ENCODE measurements around the gene PLEKHM3.
"Not testable (repeated sequence)": the region's sequence is repeated elsewhere in the genome, so short reads cannot be mapped to it uniquely, and the experiment has no call there.

Gene PLEKHM3

DNA sequence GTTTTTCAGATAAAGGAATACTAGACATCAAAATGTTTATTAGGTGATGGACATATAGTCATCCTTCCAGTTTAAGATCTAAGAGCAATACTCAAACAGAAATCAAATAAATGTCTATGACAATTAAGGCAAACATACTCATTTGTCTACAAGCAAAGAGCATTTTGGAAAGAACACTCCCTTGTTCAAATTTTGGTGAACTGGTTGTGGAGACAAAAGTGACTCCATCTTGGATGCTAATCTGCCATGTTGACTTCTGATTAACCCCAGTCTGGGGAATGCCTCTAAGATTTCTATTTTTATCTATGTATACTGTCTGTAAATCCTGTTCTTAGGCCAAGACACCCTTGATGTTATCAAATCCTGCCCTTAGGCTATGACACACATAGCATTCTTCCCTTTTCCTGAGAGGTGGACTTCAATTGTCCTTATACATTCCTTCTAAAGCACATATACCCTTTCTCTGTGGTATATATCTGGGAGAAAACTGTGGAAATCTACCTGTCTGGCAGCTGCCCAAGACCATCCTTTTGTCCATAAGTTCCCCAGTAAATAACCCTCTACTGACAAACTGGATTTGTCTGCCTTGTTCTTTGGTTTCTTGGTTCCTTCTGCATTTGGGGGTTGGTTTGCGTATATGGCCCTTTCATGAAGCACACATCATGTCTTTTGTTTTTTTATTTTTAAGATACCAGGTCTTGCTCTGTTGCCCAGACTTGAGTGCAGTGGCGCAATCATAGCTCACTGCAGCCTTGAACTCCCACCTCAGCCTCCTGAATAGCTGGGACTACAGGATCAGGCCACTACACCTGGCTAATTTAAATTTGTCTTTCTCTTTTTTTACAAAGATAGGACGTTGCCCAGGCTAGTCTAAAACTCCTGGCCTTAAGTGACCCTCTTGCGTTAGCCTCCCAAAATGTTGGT is 12.5 kb upstream of the PLEKHM3 start:
- DNase-seq: no peak

DNA sequence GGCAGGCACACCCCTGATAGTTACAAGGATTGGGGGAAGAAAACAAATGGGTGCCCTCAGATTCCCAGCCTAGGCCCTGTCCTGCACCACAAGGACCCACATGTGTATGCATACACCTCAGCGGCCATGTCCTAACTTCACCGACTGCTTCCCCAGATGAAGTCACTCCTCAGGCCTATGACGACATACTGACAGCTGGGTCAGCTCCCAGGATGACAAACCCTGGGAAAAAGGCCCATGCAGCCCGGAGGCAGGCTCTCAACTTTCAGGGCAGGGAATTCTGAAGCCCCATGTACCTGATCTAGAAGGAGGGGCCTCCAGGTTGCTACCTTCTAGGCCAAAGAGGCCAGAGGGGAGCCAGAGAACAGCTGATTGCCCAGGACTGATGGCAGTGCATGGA is 11.0 kb upstream of the PLEKHM3 start:
- DNase-seq: no peak

DNA sequence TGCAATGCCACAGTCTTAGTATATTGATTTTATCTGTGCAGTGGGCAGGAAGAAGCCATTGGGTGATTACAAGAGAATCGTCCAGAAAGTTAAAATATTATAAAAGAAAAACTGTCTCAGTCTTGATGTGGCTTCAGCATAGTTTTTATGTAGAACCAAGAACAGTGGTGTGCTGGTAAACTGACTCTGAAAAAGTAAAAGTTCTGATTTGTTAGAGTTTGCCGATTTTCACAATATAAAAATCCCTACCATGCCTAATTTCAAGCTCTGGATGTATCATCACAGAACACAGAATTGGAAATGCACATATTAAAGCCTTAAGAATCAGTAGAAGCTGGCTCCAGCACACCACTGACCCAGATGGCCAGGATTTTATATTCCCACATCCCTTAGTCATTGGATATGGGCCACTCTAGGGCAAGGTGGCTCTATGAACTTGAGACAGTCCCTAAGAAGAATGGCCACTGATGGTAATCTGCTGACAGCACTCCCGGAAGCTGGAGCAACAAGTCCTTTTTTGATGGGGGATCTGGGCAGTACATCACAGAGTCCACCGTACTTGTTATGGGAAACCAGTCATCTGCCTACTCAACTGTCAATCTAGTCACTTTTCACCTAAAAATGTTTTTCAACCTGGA is 9.3 kb upstream of the PLEKHM3 start:
- DNase-seq: no peak

DNA sequence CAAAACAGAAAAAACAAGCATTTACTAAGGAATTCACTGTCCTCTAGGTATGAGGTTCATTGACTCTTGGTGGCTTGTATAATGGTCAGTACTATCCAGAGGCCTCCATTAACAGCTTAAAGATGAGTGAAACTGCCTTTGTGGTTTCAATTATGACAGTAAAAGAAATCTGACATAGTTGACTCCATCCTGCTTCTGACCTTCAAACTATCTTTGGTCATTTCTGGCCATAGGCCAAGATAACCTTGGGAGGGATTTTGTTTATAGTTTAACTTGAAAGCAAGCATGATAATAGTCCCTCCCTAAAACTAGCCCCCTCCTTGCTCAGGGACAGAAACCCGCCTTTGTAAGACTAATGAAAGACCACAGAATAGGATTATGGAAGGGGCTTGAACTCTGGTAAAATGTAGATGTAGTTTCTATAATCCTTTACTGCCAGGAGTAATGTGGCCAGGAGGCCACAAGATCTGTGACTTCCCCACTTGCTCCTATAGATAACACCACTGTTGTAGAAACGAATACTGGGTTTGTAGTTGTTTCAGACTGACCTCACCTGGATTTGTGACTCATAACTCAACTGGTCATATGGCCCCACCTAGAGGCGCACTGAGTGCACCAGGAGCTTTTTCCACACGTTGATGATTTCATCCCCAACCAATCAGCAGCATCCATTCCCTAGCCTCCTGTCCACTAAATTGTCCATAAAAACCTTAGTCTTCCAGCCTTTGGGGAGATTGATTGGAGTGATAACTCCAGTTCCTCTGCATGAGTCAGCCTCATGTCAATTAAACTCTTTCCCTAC is 8.6 kb upstream of the PLEKHM3 start:
- DNase-seq: peak in 4 of 6 experiments; percentile 2 to 5 (median 4)

DNA sequence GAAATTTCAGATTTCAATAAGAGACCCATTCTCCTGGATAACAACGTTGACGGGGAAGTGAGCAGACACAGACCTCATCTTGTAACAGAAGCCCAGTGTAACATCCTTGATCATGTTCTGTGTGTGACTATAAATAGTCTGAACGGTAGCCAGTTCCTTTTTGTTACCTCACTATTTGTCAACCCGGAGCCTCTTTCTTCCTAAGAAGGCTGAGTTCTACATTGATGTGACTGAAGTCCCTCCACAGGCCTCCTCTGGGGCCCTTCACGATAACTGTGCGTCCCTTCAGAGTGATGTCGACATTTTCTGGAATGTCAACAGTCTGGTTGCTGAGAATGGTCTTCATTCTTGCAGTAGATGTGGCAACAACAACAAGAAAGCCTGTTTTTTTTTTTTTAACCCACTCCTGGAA is 6.3 kb upstream of the PLEKHM3 start:
- no peak for DNase-seq

DNA sequence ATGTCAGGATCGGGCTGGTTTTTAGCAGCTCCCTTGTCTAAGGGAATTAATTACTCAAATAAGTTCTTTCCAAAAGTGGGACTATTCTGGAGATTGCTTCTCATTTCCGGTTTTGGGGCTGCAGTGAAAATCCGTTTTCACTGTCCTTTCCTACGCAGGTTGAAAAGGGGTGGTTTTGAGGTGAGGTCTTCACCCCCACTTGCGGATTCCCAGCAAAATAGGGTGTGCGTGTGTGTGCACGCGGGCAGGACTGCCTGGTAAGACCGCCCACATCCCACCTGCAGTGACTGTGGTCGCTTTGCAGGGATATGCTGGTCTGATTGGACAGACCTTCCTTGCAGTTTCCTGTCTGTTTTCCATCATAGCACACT is 472 bp upstream of the PLEKHM3 start:
- DNase-seq: peak in 3 of 6 experiments; percentile 17 to 61 (median 55)

DNA sequence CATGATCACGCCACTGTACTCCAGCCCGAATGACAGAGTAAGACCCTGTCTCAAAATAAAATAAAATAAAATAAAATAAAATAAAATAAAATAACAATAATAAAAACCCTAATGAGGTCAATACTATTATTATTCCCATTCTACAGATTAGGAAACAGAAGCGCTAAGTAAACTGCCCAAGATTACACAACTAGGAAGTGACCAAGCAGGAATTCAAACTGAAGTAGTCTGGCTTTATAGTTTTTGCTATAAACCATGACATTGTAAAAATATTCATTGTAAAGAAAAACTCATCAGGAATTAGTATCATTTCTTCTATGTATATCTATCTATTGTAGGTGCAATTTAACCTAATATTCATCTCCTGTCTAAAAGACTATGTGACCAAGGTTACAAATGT is 1.2 kb downstream of the PLEKHM3 start:
- DNase-seq: no peak

DNA sequence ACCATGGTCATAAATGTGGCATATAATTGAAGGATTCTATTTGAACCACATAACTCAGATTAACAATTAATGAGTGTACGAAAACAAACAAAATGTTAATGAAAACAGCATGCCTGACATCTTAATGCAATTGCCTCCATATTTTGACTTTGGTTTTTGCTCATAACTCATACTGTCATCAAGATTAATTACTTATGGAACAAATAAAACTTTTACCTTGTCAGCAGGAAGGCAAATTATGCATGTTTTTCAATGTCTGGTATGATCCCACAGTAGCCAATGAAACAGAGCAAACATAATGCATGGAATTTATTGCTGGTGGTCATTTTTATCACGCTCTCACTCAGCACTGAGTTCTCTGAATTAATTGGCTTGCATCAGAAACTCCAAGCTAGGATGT is 5.1 kb downstream of the PLEKHM3 start:
- DNase-seq: no peak

DNA sequence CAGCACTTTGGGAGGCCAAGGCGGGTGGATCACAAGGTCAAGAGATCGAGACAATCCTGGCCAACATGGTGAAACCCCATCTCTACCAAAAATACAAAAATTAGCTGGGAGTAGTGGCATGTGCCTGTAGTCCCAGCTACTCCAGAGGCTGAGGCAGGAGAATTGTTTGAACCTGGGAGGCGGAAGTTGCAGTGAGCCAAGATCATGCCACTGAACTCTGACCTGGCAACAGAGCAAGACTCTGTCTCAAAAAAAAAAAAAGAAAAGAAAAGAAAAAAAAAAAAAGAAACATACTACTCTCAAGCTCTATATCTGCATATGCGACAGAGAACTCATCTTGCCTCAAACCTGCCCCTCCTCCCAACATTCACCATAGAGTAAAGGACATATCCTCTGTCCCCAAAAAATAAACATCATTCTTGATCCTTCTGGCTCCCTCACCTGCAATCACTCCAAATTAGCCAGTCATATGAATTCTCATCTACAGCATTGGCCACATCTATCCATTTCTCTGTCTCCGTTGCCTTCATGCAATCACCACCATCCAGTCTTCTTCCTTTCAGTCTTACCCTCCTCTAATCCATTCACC is 7.1 kb downstream of the PLEKHM3 start:
- not testable (repeated sequence) for DNase-seq

DNA sequence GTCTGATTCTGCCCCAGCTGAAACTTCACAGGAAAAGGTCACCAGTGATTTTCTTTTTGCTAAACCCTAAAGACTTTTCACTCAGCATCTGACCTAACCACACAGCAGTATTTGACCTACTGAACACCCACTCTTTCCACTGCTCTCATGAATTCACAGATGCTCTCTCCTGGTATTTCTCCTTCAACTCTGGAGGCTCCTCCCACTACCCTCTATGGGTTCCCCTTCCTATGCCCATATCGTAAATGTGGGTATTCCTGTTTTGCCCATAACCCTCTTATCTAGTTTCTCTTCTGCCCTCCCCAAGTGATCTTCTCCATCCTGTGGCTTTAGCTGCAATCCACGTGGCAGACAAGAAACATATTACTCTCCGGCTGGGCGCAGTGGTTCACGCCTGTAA is 7.6 kb downstream of the PLEKHM3 start:
- no peak for DNase-seq

DNA sequence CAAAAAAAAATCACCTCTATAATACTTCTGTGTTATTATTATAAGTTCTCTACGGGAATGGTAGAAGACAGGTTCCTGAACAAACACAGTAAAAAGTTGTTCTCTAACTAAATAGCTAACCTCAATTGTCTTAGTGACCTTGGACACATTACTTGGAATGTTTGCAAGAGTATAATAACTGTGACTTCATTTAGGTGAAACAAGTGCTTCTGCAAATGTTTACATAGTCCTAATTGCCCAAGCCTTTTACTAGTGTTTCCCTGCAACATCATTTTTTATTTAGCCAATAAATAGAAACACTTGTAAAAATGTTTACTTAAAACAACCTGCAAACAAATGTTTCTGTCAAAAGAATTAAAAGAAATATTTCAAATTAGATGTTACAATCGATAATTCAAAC is 9.9 kb downstream of the PLEKHM3 start:
- no peak for DNase-seq

DNA sequence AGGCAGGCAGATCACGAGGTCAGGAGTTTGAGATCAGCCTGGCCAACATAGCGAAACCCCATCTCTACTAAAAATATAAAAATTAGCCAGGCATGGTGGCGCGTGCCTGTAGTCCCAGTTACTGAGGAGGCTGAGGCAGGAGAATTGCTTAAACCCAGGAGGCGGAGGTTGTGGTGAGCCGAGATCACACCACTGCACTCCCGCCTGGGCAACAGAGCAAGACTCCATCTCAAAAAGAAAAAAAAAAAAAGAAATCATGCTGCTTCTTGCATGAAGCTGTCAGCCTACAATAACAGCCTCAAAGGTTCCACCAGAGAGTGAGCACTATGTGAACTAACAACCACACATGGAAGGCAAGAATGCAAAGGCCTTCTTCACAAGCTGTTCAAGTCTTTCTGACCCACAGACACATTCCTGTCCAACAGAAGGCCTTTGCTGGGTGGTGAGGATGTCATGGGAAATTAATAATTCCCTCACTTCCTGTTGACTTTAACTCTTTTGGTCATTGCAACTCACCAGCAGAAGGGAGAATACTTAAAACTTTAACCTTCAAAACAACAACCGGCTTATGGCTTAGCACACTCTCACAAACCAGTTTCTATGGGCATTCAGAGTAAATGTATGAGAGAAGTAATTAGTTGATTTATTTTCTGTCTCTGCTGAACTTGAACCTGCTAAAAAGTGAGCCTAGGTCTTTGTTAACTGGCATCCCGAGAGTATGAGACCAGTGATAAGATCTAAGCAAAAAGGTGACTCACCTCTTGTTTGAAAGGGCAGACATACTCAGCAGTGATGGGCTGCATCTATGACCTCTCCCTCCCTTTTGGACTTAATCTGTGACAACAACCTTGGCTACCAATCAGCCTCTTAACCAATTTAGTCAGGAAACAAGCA is 11.8 kb downstream of the PLEKHM3 start:
- DNase-seq: no peak

DNA sequence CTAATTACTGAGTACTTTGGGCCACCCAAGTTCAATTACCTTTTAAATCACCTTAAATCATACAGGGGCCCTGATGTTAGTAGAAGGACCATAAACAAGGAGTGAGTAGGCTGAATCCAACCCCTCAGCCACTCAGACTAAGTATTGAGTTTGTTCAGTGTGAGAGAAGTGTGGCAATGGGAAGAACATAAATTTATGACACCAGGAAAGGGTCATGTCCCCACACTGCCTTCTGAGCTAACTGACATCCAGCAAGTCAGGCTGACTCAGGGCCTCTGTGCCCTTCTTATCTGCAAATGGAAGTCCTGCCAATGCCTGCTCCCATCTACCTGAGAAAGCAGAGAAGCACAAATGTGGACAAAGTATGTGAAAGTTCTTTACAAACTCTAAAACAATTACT is 12.9 kb downstream of the PLEKHM3 start:
- DNase-seq: no peak

DNA sequence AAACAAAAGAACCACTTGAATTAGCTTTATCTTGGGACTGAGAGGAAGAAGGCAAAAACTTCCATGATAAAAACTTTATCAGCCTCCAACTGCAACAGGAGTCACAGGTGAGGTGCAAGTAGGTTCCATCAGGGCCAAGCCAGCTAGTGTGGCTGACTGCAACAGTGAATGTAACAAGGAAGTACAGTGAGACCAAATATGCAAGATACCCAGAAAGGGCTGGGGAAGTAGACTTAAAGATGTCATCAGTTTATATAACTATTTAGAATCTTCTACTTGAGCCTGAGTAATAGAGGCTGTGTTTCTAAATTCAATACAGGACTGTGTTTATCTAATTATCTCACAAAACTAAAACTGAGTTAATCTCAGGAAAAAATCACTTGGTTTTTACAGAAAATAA is 14.8 kb downstream of the PLEKHM3 start:
- no peak for DNase-seq

DNA sequence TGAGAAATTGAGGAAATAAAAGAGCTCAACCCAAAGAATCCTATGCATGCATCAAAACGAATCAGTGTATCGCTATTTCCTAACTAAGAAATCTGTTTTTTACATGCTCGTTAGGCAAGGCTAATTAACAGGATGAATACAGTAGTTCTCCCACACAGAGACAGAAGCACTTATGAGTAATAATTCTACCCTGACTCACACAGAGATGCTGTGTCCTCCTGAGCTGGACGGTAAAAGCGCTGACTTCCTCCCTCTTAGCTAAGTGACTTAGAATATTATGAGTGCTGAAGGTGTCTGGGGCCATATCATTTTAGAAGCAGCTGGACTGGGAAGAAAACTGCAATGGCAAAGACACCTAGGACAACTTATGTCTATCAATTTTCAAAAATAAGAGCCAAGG is 18.5 kb downstream of the PLEKHM3 start:
- no peak for DNase-seq

DNA sequence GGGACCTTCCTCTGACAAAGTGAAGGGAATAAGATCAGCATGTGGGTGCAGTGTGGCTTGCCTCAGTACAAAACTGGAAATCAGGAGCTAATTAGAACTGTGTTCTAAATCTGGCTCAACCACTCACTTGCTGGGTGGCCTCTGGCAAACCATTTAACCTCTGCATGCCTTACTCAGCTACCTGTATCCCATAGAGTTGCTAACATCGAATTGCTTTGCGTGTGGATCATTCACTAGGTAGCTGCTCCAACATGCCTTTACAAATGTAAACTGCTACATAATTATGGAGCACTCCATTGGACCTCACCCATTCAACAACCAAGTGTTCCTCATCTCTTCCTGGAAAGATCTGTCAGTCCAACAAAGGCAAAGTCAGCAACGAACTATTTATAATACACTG is 19.0 kb downstream of the PLEKHM3 start:
- no peak for DNase-seq

DNA sequence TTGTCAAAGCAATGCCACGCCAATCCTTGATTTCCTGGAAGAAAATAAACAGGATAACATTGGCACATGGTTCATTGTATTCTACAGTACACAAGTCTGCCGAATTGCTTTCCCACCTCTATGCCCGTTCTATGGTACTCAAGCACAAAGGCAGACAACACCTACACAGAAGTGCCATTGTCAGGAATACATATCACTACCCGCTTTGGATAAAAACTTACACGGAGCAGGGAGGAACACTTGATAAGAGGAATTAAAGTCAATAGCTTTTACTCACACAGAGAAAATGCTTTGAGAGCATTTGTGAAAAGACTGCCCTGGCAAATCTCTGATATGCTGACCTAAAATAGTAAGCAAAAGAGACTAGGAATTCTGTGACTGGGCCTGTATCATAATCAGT is 23.4 kb downstream of the PLEKHM3 start:
- DNase-seq: no peak

DNA sequence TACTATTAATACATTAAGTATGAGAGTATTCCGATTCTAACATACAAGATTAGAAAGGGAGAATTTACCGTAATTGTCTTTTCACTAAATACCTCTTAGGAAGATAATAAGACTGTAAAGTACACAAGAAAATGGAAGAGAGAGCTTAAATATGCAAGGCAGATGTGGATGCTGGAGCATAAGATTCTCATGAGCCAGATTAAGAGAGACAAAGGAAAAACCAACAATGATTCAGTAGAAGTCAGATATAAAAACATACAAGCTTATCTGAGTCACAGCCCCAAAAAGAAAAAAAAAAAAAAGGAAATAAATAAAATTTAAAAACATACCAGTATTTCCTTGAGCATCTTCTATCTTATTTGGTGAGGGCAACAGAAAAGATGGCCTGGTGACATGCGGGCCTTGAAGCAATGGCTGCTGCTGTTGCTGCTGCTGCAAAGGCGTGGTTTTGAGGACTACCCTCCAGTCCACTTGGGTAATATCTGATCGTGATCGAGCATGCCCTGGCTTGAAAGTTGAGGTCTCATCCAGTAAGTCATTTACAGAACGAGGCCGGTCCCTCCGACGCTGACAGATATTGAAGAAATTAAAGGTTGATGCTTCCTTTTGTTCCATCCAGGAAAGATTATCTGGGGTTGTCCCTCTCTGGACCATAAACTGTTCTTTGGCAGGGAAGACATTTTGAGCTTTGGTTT is 24.5 kb downstream of the PLEKHM3 start:
- DNase-seq: no peak

DNA sequence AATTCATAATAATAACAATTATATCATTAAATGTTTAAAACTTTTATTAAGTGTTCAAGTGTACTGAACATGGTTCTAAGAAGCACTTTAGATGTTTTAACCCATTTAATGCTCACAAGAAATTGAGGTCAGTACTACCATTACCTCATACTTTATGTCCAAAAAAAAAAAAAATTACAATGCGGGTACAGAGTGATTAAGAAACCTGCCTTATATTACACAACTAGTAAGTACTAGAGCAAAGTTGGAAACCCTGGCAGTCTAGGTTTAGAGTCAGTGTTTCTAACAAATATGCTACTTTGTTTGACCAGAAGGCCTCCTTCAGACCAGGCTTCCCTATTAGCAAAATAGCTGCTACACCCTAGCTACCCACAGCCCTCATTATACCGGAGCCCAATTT is 28.5 kb downstream of the PLEKHM3 start:
- no peak for DNase-seq

DNA sequence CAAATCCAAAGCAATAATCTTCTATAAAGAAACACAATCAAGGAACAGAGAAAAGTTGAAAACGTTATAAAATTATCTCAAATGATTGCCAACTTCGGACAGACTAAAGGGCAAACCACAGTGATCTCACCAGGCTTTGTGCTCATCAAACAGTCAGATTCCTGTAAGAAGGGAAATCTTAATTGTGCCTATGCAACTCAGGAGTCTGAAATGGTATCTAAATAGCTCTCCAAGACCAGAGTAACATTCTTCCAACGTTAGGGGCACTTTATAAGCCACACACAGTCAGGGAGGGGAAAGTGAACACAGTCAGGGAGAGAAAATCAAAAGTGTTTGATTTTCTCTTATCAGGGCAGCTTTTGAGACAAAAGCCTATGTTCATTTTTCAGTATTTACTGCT is 29.4 kb downstream of the PLEKHM3 start:
- DNase-seq: no peak

DNA sequence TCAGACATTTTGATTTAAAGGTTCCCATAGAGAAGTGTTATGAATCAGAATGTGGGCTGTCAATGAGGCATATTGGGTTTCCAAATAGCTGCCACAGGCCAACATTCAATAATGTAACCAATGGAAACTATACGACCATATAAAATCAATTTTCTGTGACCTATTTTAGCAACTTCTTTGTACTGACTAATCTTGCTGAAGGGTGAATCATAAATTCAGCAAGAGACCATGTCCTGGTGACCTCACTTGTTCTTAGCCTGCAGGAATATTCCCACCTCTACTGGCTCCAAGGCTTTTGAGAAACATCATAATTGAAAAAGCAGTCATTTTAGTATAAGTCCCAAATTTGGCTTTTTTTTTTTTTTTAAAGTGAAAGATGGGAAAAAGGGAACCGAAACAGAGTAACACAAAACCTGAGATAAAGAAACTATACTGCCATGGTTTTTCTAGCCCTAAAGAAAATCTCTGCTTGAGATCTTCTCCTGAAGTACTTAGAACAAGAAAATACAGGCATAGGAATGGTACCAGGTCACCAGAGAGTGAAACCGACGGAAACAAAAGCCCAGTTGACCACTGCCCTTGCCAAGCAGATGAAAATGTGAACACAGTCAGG is 32.1 kb downstream of the PLEKHM3 start:
- DNase-seq: no peak

Measured in stimulated activated naive CD4-positive, alpha-beta T cell (primary cell).